SHP77 treated with DMSO at 0.1 percent for 48 hours (cell line): ENCODE measurements around the gene MIPEP.
A peak's percentile ranks its signal among the peaks of the same experiment; 100 is the strongest.
"Not testable (repeated sequence)": the region's sequence is repeated elsewhere in the genome, so short reads cannot be mapped to it uniquely, and the experiment has no call there.

Experiments used
- DNase-seq: peaks from one replicate; lab custom pipeline; 2025; lab: John Stamatoyannopoulos, UW

Gene MIPEP

DNA sequence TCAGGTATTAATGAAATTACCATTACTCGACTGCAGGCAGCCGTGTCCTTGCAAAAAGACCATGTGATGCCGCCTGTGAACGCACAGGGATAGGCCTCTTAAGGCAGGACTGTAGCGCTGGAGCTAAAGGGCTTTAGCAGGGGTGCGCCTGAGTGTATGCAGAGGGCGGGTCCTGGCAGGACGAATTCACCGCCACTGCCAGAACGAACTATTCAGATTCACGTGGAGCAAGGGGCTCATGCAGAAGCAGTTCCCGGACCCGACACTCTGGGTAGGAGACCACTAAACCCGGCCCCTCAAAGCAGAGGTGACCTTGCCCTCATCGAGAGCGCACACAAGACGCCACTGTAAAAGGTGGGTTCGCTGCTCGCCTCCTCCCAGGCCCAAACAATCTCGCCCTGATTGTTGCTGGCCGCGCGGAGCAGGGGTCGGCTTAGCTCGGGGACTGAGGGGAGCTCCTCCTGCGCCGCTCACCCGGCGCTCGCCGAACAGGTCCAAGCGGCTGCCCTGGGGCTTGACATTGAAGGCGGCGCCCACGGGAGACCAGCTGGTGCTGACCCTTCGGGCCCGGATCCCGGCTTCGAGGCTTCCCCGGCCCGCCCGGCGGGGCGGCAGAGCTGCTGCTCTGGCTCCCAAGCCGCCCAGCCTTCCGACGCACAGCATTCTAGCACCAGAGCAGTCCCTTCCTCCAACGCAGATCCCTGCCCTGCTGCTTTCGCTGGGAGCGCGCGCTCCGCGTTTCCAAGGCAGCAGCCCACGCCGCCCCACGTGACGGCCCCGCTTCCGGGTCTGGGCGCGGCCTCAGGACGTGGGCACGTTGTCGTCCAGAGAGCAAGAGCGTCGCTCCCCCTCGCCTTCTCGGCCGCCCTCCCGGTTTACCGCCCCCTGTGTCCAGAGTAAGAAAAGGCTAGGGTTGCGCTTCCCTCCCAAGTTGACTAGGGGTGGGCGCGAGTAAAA lies at the start of gene MIPEP:
MIPEP (minus strand) TSS at position 743 of the 957 bp plus-strand sequence; CDS start at position 663, 80 bp downstream.
- peak; percentile 73 for DNase-seq

- no peak for DNase-seq
These were observed 45.3 kb upstream of the MIPEP start for GRCh38 chr13:23934520-23934919.

DNA sequence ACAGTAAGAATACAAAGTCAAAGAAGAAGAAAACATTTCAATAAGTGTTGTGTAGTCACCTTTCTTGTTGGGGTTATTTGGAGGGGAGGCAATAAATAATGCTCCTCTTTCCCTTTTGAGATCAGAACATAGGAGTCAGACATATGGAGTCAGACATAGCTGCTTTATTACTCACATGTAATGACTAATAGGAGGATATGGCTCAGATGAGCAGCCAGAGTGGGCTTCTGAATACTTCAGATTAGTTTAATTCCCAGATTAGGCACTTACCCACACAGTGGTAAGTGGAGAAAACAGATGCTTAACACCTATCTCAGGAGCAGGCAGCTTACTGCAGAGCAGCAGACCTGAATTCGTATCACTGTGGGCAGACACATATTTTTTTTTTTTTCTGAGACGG lies 39.8 kb upstream of the MIPEP start:
- no peak for DNase-seq

- no peak for DNase-seq
These were observed 33.8 kb upstream of the MIPEP start for GRCh38 chr13:23923031-23923430.

DNA sequence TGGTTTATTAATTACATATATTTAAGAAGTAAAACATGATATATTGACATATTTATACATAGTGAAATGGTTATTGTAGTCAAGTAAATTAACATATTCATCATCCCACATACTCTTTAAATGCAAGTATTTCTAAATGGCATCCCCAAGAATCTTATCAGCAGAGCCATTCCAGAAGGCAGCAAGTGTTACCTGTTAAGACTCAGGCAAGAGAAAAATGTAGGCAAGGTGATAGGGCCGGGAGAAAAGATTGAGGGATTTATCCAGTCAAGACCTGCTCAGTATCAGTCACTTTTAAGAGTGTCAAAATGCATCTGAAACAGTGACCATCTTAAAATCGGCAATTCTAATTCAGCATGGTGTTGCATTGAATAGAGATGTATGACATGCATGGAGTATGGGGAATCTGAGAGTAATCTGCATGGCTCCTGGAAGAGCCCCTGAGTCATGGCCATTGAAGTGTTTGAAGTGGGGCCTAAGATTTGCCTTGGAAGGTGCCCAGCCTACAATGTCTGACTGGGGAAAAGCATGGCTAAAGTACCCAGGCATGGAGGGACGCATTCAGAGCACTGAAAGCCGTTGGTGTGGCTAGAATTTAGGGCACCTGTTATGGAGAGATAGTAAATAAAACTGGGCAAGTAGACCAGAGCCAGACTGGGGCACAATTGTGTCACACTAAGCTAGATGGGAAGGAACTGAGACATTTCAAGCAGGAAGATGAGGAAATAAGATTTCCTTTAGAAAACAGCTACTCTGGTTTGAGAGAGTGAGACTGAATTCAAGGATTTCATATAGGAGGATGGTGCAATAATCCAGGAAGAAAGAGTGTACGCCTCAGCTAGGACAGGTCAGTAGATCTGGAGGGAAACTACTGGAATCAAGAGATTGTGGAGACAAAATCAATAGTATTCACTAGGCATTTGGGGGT lies 33.1 kb upstream of the MIPEP start:
- DNase-seq = no peak

- peak; percentile 21 for DNase-seq
These were observed 32.3 kb upstream of the MIPEP start for GRCh38 chr13:23921451-23921888.

- DNase-seq = no peak
These were observed 29.8 kb upstream of the MIPEP start for GRCh38 chr13:23919006-23919405.

DNA sequence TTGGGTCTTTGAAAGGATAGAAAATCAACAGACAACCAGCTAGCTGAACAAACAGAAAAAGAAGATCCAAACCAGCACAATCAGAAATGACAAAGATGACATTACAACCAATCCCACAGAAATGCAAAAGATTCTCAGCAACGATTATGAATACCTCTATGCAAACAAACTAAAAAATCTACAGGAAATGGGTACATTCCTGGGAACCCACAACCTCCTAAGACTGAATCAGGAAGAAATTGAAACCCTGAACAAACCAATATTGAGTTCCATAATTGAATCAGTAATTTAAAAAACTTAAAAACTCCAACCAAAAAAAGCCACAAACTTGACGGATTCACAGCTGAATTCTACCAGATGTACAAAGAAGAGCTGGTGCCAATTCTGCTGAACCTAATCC lies 29.0 kb upstream of the MIPEP start:
- no peak for DNase-seq

GRCh38 chr13:23915308-23915707 lies 26.1 kb upstream of the MIPEP start:
- peak; percentile 27 for DNase-seq

DNA sequence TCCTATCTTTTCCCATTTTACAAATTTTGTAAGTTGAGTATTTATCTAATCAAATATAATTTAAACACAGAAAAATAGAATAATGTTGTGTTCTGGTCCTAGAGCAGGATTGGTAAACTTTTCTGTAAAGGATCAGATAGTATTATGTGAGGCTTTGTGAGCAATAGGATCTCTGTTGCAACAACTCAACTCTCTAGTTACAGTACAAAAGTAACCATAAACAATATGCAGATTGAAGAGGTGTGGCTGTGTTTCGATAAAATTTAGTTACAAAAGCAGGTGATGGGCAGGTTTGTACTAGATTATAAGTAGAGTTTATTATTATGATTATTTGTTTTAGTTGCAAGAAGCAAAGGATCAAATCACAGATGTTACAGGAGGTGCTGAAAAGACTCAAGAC lies 23.3 kb upstream of the MIPEP start:
- DNase-seq = no peak

GRCh38 chr13:23909606-23910005 lies 20.4 kb upstream of the MIPEP start:
- DNase-seq = no peak

DNA sequence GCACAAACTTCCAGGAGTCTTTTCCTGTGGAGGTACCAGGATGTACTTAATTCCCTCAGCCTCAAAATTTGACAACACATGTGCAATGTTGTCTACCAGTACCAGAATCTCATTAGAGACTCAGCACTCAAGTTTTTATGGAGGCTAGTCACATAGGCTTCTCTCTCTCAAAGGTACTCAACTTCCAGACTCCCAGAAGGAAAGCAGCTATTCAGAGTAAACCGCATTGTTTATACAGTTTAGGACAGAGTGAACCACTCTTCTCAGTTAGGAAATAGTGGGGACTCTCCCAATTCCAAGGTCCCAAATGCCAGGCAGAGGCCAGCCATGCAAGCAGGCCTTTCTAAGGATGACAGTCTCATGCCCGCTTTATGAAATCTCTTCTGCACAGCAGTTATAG lies 16.6 kb upstream of the MIPEP start:
- no peak for DNase-seq

GRCh38 chr13:23903906-23904280 lies 14.7 kb upstream of the MIPEP start:
- no peak for DNase-seq

DNA sequence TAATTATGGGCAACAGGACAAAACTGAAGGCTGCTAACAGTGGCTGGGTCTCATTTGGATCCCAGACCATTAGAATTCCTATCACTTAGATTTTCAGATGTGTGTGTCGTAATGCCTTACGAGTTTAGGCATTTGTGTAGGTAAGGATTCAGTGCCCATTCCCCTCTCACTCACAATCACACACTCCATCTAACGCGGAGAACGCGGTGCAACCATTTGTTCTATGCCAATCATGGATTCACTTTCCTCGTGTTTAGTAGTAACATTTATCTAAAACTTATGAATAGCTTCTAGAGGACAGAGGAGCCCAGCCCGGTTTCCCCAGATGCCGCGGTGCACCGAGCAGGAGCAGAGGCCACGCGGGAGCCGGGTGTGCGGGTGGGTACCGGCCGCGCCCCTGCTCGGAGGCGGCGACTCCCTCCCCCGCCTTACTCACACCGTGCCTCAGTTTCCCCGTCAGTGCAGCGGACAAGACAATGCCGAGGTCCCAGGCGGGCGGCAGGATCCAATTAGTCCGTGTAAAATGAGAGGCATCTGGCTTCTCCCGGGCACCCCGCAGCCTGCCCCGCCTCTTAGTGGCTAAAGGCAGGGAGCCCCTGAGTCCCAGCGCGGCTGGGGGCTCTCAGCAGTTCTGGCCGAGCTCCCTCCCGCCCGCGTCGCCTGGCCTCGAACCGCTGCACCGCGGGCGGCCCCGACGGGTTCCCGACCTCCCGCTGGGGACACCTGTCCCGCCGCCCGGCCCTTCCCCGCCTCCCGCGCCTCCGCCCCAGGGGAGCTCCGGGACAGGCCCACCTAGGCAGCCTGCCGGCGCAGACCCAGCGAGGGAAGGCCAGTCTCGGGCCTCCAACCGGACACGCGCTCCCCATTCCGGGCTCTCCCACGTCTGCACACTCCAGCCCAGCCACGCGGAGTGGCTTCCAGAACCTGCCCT lies 14.0 kb upstream of the MIPEP start:
- DNase-seq = no peak

DNA sequence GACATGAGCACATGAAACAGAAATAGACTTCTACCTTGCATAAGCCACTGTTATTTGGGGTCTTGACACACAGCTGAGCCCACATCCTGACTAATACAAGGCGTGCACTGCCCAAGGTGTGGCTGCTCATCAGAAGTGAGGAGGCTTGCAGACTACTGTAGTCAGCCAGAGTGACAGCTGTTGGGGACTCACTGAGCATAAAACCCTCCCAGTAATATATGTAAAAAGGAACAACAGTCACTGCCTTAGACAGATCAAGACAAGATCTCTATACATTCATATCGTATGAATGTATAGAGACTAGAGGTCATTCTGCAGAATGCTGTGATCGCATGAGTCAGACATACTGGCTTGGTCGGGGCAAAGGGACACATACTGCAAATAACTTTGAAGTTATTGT lies 12.2 kb upstream of the MIPEP start:
- no peak for DNase-seq

- DNase-seq = no peak
These were observed 10.4 kb upstream of the MIPEP start for GRCh38 chr13:23899555-23899954.

DNA sequence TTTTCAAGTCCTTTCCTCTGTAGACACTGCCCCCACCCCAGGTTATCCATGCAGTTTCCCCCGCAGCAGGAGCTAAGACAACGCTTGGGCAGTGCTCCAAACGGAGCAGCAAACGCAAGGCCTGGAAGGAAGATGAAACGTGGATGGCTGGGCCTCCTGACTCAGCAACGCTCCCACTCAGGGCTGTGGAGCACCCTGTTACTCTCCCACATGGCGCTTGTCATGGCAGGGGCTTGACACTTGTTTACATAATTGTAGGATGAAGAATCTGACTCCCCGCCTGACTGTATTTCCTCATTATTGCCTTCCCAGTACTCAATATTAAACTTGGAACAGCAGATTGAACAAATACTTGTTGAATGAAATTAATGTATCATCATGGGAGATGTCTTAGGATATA lies 8.9 kb upstream of the MIPEP start:
- DNase-seq = no peak

- DNase-seq = not testable (repeated sequence)
These were observed 8.3 kb upstream of the MIPEP start, which contains the start of gene C1QTNF9B for GRCh38 chr13:23897452-23897919. C1QTNF9B (minus strand) TSS chr13:23897502.

DNA sequence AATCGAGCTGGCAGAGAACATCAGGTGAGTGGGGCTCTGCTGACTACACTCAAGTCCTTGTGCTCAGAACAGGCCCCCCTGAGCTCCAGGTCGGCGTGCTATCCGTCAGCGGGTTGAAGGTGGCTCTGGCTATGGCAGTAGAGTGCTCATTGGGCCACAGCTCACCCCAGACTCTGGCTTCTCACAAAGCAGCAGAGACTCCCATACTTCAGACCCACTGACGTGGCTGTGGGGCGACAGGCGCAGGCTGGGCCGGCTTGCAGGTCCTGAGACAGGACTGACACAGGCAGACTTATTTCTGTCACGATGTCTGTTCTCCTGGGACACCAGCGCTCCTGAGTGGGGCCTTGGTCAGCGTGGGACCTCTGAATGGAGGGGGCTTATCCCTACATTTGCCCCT lies 5.5 kb upstream of the MIPEP start:
- DNase-seq = not testable (repeated sequence)

DNA sequence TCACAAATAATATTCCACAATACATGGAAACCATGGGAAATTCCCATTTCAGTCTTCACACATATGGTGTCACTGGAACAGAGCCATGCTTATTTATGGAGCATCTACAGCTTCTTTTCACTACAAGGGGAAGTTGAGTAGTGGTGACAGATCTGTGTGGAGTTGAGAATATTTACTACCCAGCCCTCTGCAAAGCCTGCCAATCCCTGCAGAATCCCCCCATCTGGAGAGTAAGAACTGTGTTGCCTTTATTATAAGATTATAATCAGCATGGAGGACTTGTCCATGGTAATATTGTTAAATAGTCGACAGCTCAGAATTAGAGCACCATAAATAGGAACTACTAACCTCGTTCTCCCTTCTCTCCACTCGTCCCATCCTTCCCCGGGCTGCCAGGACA lies 4.6 kb upstream of the MIPEP start:
- DNase-seq = not testable (repeated sequence)
